T-helper 1 cell treated with Interleukin-12 subunit alpha and Interleukin-12 subunit beta and Interleukin-4 antibody, amounts not matched to agents 30 μg/mL and 1 μg/mL, for 36 hours (primary cell): ENCODE data around the gene RPS6KC1.

Source experiments
- H3K27ac Mint-ChIP-seq: one replicate; pipeline ENCODE4 v1.8.0; 2021; ENCODE audit warnings: mild to moderate bottlenecking, mixed read lengths
- H3K27me3 Mint-ChIP-seq: one replicate; pipeline ENCODE4 v1.8.0; 2021; ENCODE audit warnings: low read depth, mixed read lengths
- H3K36me3 Mint-ChIP-seq: one replicate; pipeline ENCODE4 v1.8.0; 2021; ENCODE audit warnings: low read depth, mixed read lengths
- H3K4me1 Mint-ChIP-seq: one replicate; pipeline ENCODE4 v1.8.0; 2021; ENCODE audit warnings: low read depth, mixed read lengths
- H3K4me3 Mint-ChIP-seq: one replicate; pipeline ENCODE4 v1.8.0; 2021; ENCODE audit warnings: mild to moderate bottlenecking, moderate library complexity, mixed read lengths
- H3K9me3 Mint-ChIP-seq: one replicate; pipeline ENCODE4 v1.8.0; 2021; ENCODE audit warnings: mixed read lengths

The RPS6KC1 gene

GRCh38 chr1:213242883-213243282 lies 191.8 kb downstream of the RPS6KC1 start:
- no peaks in the 10 kb centered on the region for H3K9me3 Mint-ChIP-seq
- H3K4me1 Mint-ChIP-seq: no peaks in the 10 kb centered on the region
- no peak overlapping the region for H3K4me3 Mint-ChIP-seq
- no peak overlapping the region for H3K27ac Mint-ChIP-seq
- H3K27me3 Mint-ChIP-seq: no peaks in the 10 kb centered on the region
- H3K36me3 Mint-ChIP-seq: no peaks in the 10 kb centered on the region

GRCh38 chr1:213244664-213245091 lies 193.6 kb downstream of the RPS6KC1 start:
- Mint-ChIP-seq H3K4me1 (no peaks in the 10 kb centered on the region), H3K9me3 (no peaks in the 10 kb centered on the region), H3K4me3 (no peak overlapping the region), H3K27me3 (no peaks in the 10 kb centered on the region), H3K36me3 (peaks cover 1% of the 10 kb centered on the region), H3K27ac (no peak overlapping the region)

GRCh38 chr1:213245260-213245910 lies 194.3 kb downstream of the RPS6KC1 start:
- H3K36me3 Mint-ChIP-seq: peaks cover 1% of the 10 kb centered on the region
- no peaks in the 10 kb centered on the region for H3K9me3 Mint-ChIP-seq
- H3K27ac Mint-ChIP-seq: no peak overlapping the region
- H3K4me3 Mint-ChIP-seq: no peak overlapping the region
- no peaks in the 10 kb centered on the region for H3K27me3 Mint-ChIP-seq
- no peaks in the 10 kb centered on the region for H3K4me1 Mint-ChIP-seq

- H3K4me3 Mint-ChIP-seq: no peak overlapping the region
- H3K27ac Mint-ChIP-seq: no peak overlapping the region
- peaks cover 1% of the 10 kb centered on the region for H3K36me3 Mint-ChIP-seq
- no peaks in the 10 kb centered on the region for H3K9me3 Mint-ChIP-seq
- H3K27me3 Mint-ChIP-seq: no peaks in the 10 kb centered on the region
- H3K4me1 Mint-ChIP-seq: no peaks in the 10 kb centered on the region
Measured at GRCh38 chr1:213247038-213247437, 196.0 kb downstream of the RPS6KC1 start.

- Mint-ChIP-seq H3K9me3 (no peaks in the 10 kb centered on the region), H3K27ac (no peak overlapping the region), H3K36me3 (peaks cover 4% of the 10 kb centered on the region), H3K4me3 (no peak overlapping the region), H3K27me3 (no peaks in the 10 kb centered on the region), H3K4me1 (no peaks in the 10 kb centered on the region)
Measured at GRCh38 chr1:213249395-213249794, 198.4 kb downstream of the RPS6KC1 start.

- no peaks in the 10 kb centered on the region for H3K4me1 Mint-ChIP-seq
- no peaks in the 10 kb centered on the region for H3K27me3 Mint-ChIP-seq
- no peak overlapping the region for H3K27ac Mint-ChIP-seq
- no peak overlapping the region for H3K4me3 Mint-ChIP-seq
- H3K36me3 Mint-ChIP-seq: peaks cover 4% of the 10 kb centered on the region
- no peaks in the 10 kb centered on the region for H3K9me3 Mint-ChIP-seq
Measured at GRCh38 chr1:213250041-213250440, 199.0 kb downstream of the RPS6KC1 start.

GRCh38 chr1:213250446-213250845 lies 199.4 kb downstream of the RPS6KC1 start:
- Mint-ChIP-seq H3K27me3 (no peaks in the 10 kb centered on the region), H3K9me3 (no peaks in the 10 kb centered on the region), H3K4me1 (no peaks in the 10 kb centered on the region), H3K4me3 (no peak overlapping the region), H3K36me3 (peaks cover 4% of the 10 kb centered on the region), H3K27ac (no peak overlapping the region)

GRCh38 chr1:213251972-213252371 lies 200.9 kb downstream of the RPS6KC1 start:
- Mint-ChIP-seq H3K27me3 (no peaks in the 10 kb centered on the region), H3K9me3 (no peaks in the 10 kb centered on the region), H3K36me3 (peaks cover 4% of the 10 kb centered on the region), H3K4me3 (no peak overlapping the region), H3K27ac (no peak overlapping the region), H3K4me1 (no peaks in the 10 kb centered on the region)

- Mint-ChIP-seq H3K36me3 (peaks cover 8% of the 10 kb centered on the region), H3K27ac (no peak overlapping the region), H3K4me3 (no peak overlapping the region), H3K9me3 (no peaks in the 10 kb centered on the region), H3K27me3 (no peaks in the 10 kb centered on the region), H3K4me1 (no peaks in the 10 kb centered on the region)
Measured at GRCh38 chr1:213256438-213257087, 205.5 kb downstream of the RPS6KC1 start.

- H3K9me3 Mint-ChIP-seq: no peaks in the 10 kb centered on the region
- H3K27ac Mint-ChIP-seq: no peak overlapping the region
- no peak overlapping the region for H3K4me3 Mint-ChIP-seq
- H3K4me1 Mint-ChIP-seq: no peaks in the 10 kb centered on the region
- no peaks in the 10 kb centered on the region for H3K27me3 Mint-ChIP-seq
- peaks cover 13% of the 10 kb centered on the region for H3K36me3 Mint-ChIP-seq
Measured at GRCh38 chr1:213260311-213261075, 209.5 kb downstream of the RPS6KC1 start.

- peaks cover 12% of the 10 kb centered on the region for H3K36me3 Mint-ChIP-seq
Measured at GRCh38 chr1:213264531-213264930, 213.5 kb downstream of the RPS6KC1 start.

GRCh38 chr1:213266983-213267772 lies 216.1 kb downstream of the RPS6KC1 start:
- no peaks in the 10 kb centered on the region for H3K27me3 Mint-ChIP-seq

More at GRCh38 chr1:213264531-213264930, 213.5 kb downstream of the RPS6KC1 start:
- H3K4me3 Mint-ChIP-seq: no peak overlapping the region
- no peaks in the 10 kb centered on the region for H3K4me1 Mint-ChIP-seq
- no peaks in the 10 kb centered on the region for H3K9me3 Mint-ChIP-seq
- no peaks in the 10 kb centered on the region for H3K27me3 Mint-ChIP-seq
- no peak overlapping the region for H3K27ac Mint-ChIP-seq

GRCh38 chr1:213268221-213268620 lies 217.2 kb downstream of the RPS6KC1 start:
- H3K27me3 Mint-ChIP-seq: no peaks in the 10 kb centered on the region
- no peak overlapping the region for H3K4me3 Mint-ChIP-seq
- peaks cover 13% of the 10 kb centered on the region for H3K36me3 Mint-ChIP-seq
- no peaks in the 10 kb centered on the region for H3K4me1 Mint-ChIP-seq
- no peak overlapping the region for H3K27ac Mint-ChIP-seq
- no peaks in the 10 kb centered on the region for H3K9me3 Mint-ChIP-seq

More at GRCh38 chr1:213266983-213267772, 216.1 kb downstream of the RPS6KC1 start:
- no peaks in the 10 kb centered on the region for H3K4me1 Mint-ChIP-seq
- peaks cover 10% of the 10 kb centered on the region for H3K36me3 Mint-ChIP-seq
- no peaks in the 10 kb centered on the region for H3K9me3 Mint-ChIP-seq
- H3K4me3 Mint-ChIP-seq: no peak overlapping the region
- no peak overlapping the region for H3K27ac Mint-ChIP-seq

GRCh38 chr1:213269829-213270228 lies 218.8 kb downstream of the RPS6KC1 start:
- Mint-ChIP-seq H3K4me3 (no peak overlapping the region), H3K4me1 (peaks cover 3% of the 10 kb centered on the region), H3K27me3 (no peaks in the 10 kb centered on the region), H3K27ac (no peak overlapping the region), H3K9me3 (no peaks in the 10 kb centered on the region), H3K36me3 (peaks cover 11% of the 10 kb centered on the region)
